Adrenal gland (tissue), 12 donors: Measurements from ENCODE around the gene SPDYE4. TPM values are rescaled to one million over a fixed set of nuclear protein-coding genes. Genes with fewer than 3 reads are reported as not detected.

ENCODE experiments used
- DNase-seq, 7 donors: peaks; one replicate each; pipeline ENCODE4 v3.0.0-alpha.2; 2019 to 2020
- H3K27ac ChIP-seq, 5 donors: fragments of 200-600 bp; sonication (generic) in 4 of 5; 1 replicate in 3 of 5; 2 replicates in 2 of 5; pipeline versions ENCODE4 v1.5.1 to v1.8.0; 2016 to 2020; ENCODE audit warnings: mild to moderate bottlenecking in 1 of 5
- H3K27me3 ChIP-seq: fragments of 200-600 bp; 2 replicates; pipeline ENCODE4 v1.8.0; 2021
- H3K36me3 ChIP-seq, 2 donors: fragments of 200-600 bp; replicated peaks in 1 of 2; 1 replicate in 1 of 2; 2 replicates in 1 of 2; pipeline versions ENCODE4 v1.5.1 to v1.8.0; 2018 to 2022
- H3K4me1 ChIP-seq, 2 donors: fragments of 200-600 bp; replicated peaks in 1 of 2; 1 replicate in 1 of 2; 2 replicates in 1 of 2; pipeline versions ENCODE4 v1.5.1 to v1.8.0; 2018 to 2021
- H3K4me3 ChIP-seq, 4 donors: fragments of 200-600 bp; sonication (generic) in 3 of 4; one replicate each; pipeline ENCODE4 v1.5.1; 2016 to 2018
- H3K9me3 ChIP-seq, 3 donors: fragments of 200-600 bp; sonication (generic) in 1 of 3; replicated peaks in 1 of 3; 1 replicate in 2 of 3; 2 replicates in 1 of 3; pipeline versions ENCODE4 v1.5.1 to v1.8.0; 2016 to 2021
- POLR2A ChIP-seq, 2 donors: fragments of 450-650 bp; IDR thresholded peaks; one replicate each; pipeline ENCODE4 v1.6.1; 2017; ENCODE audit warnings: antibody characterized with exemption in 2 of 2, mild to moderate bottlenecking in 2 of 2, moderate library complexity in 1 of 2
- WGBS, 4 donors: extraction: QIAGEN DNeasy Blood & Tissue Kit in 2 of 4; methylation state at CpG; one replicate each; pipeline versions ENCODE4 v1.1.5 to v1.1.7; 2013 to 2017; 5-methylcytosine and 5-hydroxymethylcytosine counted together
- intact Hi-C, 2 donors: fragments of 100-400 bp; cut with DNase I; formaldehyde crosslinking; loops; one replicate each; pipeline versions ENCODE4 v1.14.1 to v1.15.0; 2022 to 2023
- polyA plus RNA-seq, 3 donors: library from polyadenylated mRNA; stranded (reverse); fragments of 200-250 nt in 2 of 3; fragments of 350-450 nt in 1 of 3; fragmentation: Illumina TruSeq in 1 of 3; extraction: RNeasy Lipid Tissue Mini Kit (QIAGEN cat#74804) in 1 of 3; gene quantifications; one replicate each; pipeline ENCODE4 v1.2.3, GENCODE V29; 2013 to 2014
- total RNA-seq, 9 donors: library from RNA; depleted of rRNA in 4 of 9; stranded (reverse); fragments of >200 nt in 4 of 9; fragments of 120-200 nt in 1 of 9; fragmentation: NEBNext Ultra II Directional in 1 of 9; extraction: Animal tissue kit (Norgen Biotek cat#: 25700) in 1 of 9; gene quantifications; one replicate each; pipeline versions ENCODE4 v1.1.0 to v1.2.4, GENCODE V29; 2013 to 2023
- TF ChIP-seq, protein P1 (sequence below), 6 experiments: fragments of 450-650 bp in 4 of 6; fragments of 200-600 bp in 2 of 6; sonication (generic) in 1 of 6; IDR thresholded peaks; 1 replicate in 5 of 6; 2 replicates in 1 of 6; pipeline versions ENCODE4 v1.5.1 to v1.8.0; 2016 to 2021; ENCODE audit warnings: antibody characterized with exemption in 6 of 6, mild to moderate bottlenecking in 2 of 6, moderate library complexity in 1 of 6
- donor health status: healthy with polysubstance abuse.
- donor health status: Bipolar disorder and iron deficiency.
- donor health status: DM: yes; HTN: yes; CAD: no.
- donor health status: DM: no; HTN: no; CAD: no.
- donor health status: DM: no; HTN: no; CAD: no.
- donor health status: DM: yes; HTN: yes; CAD: no.

SPDYE4 gene
- total and polyA plus RNA-seq, 12 donors = not detected

DNA sequence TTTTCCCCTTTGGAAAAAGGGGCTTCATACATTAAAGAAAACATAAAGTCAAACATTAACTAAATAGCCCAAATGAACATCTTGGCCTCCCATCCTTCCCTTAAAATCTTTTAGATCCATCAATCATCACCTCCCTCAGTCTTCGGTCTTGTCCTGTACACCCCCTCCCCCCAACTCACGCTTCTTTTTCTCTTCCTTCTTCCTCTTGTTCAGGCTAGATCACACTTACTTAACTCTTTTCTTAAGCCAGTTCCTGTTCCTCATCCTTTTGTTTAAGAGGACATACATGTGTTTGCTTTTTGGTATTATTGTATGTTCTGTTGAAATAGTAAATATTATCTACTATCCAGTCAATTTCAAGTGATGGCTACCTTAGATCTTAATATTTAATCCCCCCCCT is 35.3 kb upstream of the SPDYE4 start:
- DNase-seq = no peak
- 55 to 68% (median 63%) methylated on average over 2 of the region's 2 CpGs for WGBS, 4 donors
- H3K27me3 ChIP-seq = peaks cover under 1% of the 10 kb centered on the region
- intact Hi-C loops = no loop called here
- H3K4me1 ChIP-seq = no peaks in the 10 kb centered on the region
- H3K36me3 ChIP-seq = no peaks in the 10 kb centered on the region
- H3K27ac ChIP-seq = peak overlapping the region in 2 of 5 donors; percentile 54 to 57
- H3K9me3 ChIP-seq = peaks cover 0 to 6% (median 0%) of the 10 kb centered on the region in 3 donors
- no peak overlapping the region for H3K4me3 ChIP-seq
- TF ChIP-seq POLR2A (IDR thresholded peaks at IDR 0.05) = no peak
- TF ChIP-seq, protein P1, sequence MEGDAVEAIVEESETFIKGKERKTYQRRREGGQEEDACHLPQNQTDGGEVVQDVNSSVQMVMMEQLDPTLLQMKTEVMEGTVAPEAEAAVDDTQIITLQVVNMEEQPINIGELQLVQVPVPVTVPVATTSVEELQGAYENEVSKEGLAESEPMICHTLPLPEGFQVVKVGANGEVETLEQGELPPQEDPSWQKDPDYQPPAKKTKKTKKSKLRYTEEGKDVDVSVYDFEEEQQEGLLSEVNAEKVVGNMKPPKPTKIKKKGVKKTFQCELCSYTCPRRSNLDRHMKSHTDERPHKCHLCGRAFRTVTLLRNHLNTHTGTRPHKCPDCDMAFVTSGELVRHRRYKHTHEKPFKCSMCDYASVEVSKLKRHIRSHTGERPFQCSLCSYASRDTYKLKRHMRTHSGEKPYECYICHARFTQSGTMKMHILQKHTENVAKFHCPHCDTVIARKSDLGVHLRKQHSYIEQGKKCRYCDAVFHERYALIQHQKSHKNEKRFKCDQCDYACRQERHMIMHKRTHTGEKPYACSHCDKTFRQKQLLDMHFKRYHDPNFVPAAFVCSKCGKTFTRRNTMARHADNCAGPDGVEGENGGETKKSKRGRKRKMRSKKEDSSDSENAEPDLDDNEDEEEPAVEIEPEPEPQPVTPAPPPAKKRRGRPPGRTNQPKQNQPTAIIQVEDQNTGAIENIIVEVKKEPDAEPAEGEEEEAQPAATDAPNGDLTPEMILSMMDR (IDR thresholded peaks at IDR 0.05) = no peak

DNA sequence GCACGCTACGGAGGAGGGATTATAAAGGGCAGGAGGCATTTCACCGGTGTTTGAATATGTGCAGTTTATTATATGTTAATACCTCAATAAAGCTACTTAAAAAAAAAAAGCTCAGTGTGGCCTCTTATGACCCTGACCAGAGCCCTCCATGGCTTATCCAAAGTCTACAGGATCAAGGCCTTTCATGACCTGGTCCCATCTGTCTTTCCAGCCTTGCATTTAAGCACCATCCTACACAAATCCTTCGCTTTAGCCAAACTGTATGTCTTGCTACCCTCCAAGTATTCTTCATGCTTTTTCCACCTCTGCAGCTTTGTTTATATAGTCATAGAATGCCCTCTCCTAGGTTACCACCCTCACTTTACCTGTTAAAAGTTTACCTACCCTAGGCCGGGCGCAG is 34.3 kb upstream of the SPDYE4 start:
- TF ChIP-seq, protein P1 (IDR thresholded peaks at IDR 0.05) = no peak
- TF ChIP-seq POLR2A (IDR thresholded peaks at IDR 0.05) = no peak
- no peak for DNase-seq
- H3K27ac ChIP-seq = no peak overlapping the region
- WGBS, 4 donors = 69 to 84% (median 77%) methylated on average over 6 of the region's 6 CpGs
- H3K9me3 ChIP-seq = peaks cover 0 to 6% (median 0%) of the 10 kb centered on the region in 3 donors
- intact Hi-C loops = no loop called here
- no peaks in the 10 kb centered on the region for H3K27me3 ChIP-seq
- no peaks in the 10 kb centered on the region for H3K36me3 ChIP-seq
- H3K4me3 ChIP-seq = no peak overlapping the region
- no peaks in the 10 kb centered on the region for H3K4me1 ChIP-seq

DNA sequence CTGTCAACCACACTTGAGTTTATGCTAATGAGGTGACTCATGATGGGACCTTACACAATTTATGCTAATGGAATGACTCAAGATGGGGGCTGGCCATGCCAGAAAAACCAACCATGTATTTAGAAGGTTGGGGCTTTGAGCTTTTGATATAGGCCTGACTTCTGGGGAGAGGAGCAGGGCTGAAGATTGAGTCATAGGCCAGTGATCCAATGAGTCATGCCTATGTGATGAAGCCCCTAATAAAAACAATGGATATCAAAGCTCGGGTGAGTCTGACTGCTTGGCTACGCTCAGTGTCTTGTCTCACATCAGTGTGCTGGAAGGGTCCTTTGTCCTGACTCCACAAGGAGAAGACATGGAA is 33.5 kb upstream of the SPDYE4 start:
- Histone ChIP-seq H3K4me1 (no peaks in the 10 kb centered on the region), H3K9me3 (peaks cover 0 to 6% (median 0%) of the 10 kb centered on the region in 3 donors), H3K4me3 (no peak overlapping the region), H3K27me3 (no peaks in the 10 kb centered on the region), H3K27ac (no peak overlapping the region), H3K36me3 (no peaks in the 10 kb centered on the region)
- no peak for TF ChIP-seq POLR2A (IDR thresholded peaks at IDR 0.05)
- TF ChIP-seq, protein P1 (IDR thresholded peaks at IDR 0.05) = no peak
- WGBS, 4 donors = 40 to 82% (median 71%) methylated on average over 2 of the region's 2 CpGs
- intact Hi-C loops = no loop called here
- no peak for DNase-seq

DNA sequence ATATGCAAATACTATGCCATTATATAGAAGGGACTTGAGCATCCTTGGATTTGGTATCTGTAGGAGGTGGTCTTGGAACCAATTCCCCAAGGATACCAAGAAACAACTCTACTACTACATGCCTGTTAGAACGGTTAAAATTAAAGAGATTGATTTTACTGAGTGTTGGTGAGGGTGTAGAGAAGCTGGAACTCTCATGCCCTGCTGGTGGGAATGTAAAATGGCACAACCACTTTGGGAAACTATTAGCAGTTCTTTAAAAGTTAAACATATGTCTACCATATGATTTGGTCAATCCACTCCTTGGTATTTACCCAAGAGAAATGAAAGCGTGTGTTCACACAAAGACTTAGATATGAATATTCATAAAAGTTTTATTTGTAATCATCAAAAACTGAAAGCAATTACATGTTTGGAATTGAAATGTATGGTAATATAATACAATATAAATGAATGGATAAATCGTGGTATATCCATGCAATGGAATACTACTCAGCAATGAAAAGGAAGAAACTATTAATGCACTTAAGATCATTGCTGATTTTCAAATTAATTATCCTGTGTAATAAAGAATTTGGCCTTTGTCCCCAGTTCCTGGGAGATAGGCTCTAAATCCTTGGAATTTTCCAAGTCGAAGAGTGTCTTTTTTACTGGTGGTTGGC is 33.0 kb upstream of the SPDYE4 start:
- no peak for DNase-seq
- no peaks in the 10 kb centered on the region for H3K36me3 ChIP-seq
- peaks cover 0 to 6% (median 0%) of the 10 kb centered on the region in 3 donors for H3K9me3 ChIP-seq
- H3K4me3 ChIP-seq = no peak overlapping the region
- H3K4me1 ChIP-seq = no peaks in the 10 kb centered on the region
- 76 to 91% (median 84%) methylated on average over 4 of the region's 4 CpGs for WGBS, 4 donors
- no peak overlapping the region for H3K27ac ChIP-seq
- no peaks in the 10 kb centered on the region for H3K27me3 ChIP-seq
- intact Hi-C loops = no loop called here
- TF ChIP-seq, protein P1 (IDR thresholded peaks at IDR 0.05) = no peak
- no peak for TF ChIP-seq POLR2A (IDR thresholded peaks at IDR 0.05)
